NCI-H1092 (cell line): ENCODE results near the gene ZNF514.
"Not testable (repeated sequence)": the region's sequence is repeated elsewhere in the genome, so short reads cannot be mapped to it uniquely, and the experiment has no call there.

Experiments used
- DNase-seq: peaks from one replicate; lab custom pipeline; 2025; lab: John Stamatoyannopoulos, UW

ZNF514 gene

DNA sequence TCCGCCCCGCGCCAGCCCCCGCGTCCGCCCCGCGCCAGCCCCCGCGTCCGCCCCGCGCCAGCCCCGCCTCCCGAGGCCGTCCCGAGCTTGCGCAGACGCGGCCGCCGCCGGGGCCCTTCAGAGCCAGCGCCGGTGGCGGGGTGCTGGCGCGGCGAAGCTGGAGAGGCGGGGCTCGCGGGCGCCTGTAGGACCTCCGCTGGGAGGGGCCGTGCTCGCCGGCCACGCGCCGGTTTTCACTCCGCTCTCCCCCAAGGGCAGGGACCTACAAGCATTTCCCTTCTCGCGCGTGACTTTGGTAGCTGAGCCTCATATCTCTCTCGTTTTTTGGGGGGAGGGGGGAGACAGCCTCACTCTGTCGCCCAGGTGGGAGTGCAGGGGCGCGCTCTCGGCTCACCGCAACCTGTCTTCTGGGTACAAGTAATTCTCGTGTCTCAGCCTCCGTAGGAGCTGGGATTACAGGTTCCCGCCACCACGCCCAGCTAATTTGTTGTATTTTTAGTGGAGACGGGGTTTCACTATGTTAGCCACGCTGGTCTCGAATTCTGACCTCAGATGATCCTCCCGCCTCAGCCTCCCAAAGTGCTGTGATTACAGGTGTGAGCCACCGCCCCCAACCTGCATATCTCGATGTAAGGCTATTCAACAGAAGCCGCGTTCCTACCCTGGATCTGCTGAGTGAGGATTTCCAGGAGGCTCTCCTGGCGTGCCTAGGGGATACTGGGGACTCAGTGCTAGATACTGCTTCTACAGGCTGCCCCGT, at the start of gene ZNF514:
Gene ZNF514, minus strand, starts transcription at position 159 of the 760 bp plus-strand sequence. CDS start 6,595 bp downstream, outside the sequence.
- peak; percentile 18 for DNase-seq

- DNase-seq, result no peak
These were observed 48.5 kb upstream of the ZNF514 start for GRCh38 chr2:95208106-95208505.

DNA sequence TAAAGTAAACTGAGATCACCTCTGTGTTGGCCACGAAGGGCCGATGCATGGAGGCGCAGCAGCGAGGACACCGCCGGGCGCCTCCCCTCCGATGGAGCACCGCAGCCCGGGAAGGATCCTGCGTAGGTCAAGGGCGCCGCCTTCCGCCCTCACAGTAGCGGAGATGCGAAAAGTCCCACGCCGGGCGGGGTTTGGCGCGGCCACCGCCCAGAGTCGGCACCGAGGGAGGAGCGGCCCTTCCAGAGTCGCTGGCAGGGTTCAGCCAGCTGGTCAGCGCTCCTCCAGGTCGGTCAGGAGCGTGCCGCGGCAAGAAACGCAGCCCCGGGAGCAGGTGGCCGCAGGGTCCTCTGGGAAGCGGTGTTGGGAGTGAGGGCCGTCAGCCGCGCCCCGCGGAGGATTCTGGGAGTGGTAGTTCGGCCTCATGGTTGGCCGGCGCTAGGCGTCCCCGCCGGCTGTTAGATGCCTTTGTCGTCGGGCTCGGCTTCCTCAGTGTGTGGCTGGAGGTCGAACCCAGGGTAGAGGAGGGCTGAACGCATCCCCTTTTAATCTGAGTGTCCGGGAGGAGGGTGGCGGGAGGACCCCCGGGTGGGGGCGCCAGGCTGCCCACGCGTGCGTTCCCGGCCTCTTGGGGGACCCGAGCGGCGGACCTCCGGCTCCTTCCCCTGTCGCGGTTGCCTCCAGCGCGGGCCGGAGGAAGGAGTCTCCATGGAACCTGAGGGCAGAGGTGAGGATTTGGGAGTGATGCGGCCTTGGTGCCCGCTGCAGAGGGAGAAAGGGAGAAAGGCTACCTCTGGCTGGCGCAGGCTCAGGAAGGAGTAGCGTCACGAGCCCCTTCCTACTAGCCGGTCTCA, 47.7 kb upstream of the ZNF514 start, which contains the start of gene ZNF892:
Gene ZNF892, plus strand, starts transcription at position 411 of the 851 bp plus-strand sequence. Its CDS starts 295 bp downstream, at position 706.
- DNase-seq, result peak; percentile 73

DNA sequence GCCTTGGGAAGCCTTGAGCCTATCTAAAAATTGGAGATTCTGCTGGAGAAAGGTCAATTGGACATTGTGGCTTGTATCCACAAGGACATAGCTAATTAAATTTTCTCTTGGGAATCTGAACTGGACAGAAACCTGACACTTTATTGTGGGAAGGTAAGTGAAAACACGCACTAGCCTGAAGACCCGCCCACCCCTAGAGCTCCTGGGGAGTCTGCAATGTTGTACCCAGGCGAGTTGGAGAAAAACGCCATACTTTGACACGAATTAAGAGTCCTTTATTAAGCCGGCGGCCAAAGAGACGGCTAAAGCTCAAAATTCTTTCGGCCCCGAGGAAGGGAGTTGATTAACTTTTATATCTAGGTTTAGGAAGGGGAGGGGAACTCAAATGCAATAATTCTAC, 46.4 kb upstream of the ZNF514 start:
- DNase-seq, result no peak

DNA sequence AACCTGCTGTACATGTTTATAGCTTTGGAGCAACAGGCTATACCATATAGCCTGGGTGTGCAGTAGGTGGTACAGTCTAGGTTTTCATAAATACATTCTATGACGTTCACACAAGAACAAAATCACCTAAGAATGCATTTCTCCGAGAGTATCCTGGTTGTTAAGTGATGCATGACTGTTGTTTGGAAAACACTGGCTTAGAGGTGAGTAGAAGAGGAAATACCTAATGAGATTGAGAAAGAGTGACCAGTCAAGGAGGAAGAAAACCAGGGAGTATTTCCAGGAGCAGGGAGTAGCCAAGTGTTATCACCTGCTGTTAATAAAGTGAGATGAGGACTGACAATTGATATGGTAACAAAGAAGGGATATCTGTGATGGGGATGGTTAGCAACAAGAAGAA, 44.7 kb upstream of the ZNF514 start:
- DNase-seq, result no peak

GRCh38 chr2:95203911-95204310, 44.3 kb upstream of the ZNF514 start:
- DNase-seq, result no peak

- DNase-seq, result not testable (repeated sequence)
These were observed 33.3 kb upstream of the ZNF514 start for GRCh38 chr2:95192956-95193355.

GRCh38 chr2:95185973-95186372, 26.3 kb upstream of the ZNF514 start:
- no peak for DNase-seq

- DNase-seq, result no peak
These were observed 25.5 kb upstream of the ZNF514 start for GRCh38 chr2:95185197-95185596.

DNA sequence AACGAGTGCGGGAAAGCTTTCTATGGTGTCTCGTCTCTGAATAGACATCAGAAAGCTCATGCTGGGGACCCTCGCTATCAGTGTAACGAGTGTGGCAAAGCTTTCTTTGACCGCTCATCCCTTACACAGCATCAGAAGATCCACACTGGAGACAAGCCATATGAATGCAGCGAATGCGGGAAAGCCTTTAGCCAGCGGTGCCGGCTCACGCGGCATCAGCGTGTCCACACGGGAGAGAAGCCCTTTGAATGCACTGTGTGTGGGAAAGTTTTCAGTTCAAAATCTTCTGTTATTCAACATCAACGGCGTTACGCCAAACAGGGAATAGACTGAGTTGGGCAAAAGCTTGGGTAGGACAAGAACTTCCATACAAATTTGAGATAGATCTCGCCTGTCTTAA, 22.1 kb upstream of the ZNF514 start:
- DNase-seq, result no peak

DNA sequence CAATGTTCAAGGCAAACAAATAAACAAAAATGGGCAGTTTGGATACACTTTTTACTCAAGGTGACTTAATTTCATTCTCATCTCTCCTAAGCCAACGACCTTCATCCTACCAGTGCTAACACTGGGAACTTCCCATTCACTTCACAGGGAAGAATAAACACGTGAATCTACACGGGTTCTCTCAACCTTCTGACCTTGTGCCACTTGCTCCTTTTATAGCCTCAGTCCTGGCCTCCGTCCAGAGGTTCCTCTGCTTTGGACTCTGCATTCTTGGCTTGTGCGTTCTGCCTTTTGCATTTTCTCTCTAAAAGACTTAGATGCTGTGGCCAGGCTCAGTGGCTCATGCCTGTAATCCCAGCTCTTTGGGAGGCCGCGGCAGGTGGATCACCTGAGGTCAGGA, 19.8 kb upstream of the ZNF514 start:
- no peak for DNase-seq

GRCh38 chr2:95174031-95174542, 14.4 kb upstream of the ZNF514 start:
- DNase-seq, result no peak

DNA sequence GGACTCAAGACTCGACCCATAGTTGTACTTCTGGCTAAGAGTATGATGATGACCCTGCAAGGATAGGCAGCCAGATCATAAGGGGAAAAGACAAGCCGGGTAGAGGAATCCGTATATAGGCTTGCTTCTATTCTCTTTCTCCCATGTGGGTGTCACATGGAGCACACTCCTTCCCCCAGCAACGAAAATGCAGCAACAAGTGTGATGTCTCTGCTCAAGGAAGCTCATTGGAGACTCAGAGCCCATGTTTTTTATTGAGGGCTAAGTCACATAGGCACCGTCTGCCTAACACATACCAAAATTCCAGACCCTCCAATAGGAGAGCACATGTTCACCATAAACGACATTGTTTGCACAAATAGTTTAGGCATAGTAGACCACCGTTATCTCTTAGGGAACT, 12.3 kb upstream of the ZNF514 start:
- DNase-seq, result no peak

DNA sequence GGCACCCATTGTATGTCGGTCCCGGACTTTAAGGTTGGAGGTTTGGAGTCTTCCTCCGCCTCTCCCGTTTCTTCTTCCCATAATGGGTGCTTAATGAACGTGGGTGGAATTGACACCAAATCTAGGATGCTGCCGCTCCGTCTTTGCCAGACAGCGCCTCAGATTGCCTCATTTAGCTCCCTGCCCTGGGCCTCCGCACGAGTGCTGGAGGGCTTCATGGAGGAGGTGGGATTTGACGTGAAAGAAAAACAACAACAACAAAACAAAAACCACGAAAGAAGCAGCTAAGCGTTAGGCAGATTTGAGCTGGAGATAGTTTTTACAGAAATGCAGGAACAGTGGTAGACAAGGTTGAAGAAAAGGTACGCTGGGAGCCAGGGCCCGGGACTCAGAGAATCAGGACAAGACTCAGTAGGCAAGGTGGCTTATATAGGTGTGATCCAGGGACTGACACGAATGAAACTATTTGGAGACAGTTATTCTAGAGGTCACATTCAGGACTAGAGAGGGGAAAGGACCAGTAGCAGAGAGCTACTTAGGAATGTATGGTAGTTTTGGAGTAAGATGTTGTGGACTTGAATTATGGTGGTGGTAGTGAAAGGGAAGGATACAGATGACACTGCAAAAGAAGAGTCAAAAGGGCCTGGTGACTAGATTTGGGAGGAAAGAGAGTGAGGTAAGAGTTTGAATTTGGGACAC, 6.6 kb upstream of the ZNF514 start:
- DNase-seq, result no peak

- peak; percentile 95 for DNase-seq
These were observed 5.9 kb upstream of the ZNF514 start, which contains the start of gene ZNF2 for GRCh38 chr2:95165371-95166064. ZNF2 (plus strand) TSS chr2:95165809; CDS start chr2:95176227, 10,418 bp downstream.

DNA sequence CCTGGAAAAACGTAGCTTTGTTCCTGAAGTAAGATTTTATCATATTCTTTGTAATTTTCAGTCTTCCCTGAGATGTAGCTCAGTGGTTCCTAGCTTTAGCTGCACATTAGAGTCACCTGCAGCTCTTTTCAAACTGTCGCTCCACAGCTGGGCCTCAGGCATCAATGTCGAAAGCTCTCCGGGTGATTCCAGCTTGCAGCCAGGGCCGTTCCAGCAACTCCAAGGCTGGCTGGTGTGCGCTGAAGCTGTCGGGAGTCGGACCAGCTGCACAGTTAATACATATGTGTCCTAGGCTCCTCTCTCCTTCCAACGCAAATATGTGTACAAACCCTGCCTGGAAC, 5.4 kb upstream of the ZNF514 start:
- no peak for DNase-seq

GRCh38 chr2:95158891-95159619, 593 bp downstream of the ZNF514 start:
- no peak for DNase-seq

- no peak for DNase-seq
These were observed 1.2 kb downstream of the ZNF514 start for GRCh38 chr2:95158441-95158840.

GRCh38 chr2:95149397-95149984, 10.2 kb downstream of the ZNF514 start:
- no peak for DNase-seq

GRCh38 chr2:95143838-95144237, 15.8 kb downstream of the ZNF514 start:
- no peak for DNase-seq

- DNase-seq, result no peak
These were observed 20.9 kb downstream of the ZNF514 start for GRCh38 chr2:95138702-95139101.
